Pancreas (tissue), 10 donors: ENCODE data around the gene SUSD3. TPM values are rescaled to one million over a fixed set of nuclear protein-coding genes. Genes with fewer than 3 reads are reported as not detected.

ENCODE experiments used
- ATAC-seq, 4 donors: fragments of 200-7000 bp; cut with Tn5 transposase; one replicate each; pipeline versions ENCODE4 v1.8.0 to v1.9.1; 2020; ENCODE audit warnings: mild to moderate bottlenecking in 4 of 4, moderate library complexity in 4 of 4
- DNase-seq, 6 donors: peaks; one replicate each; pipeline ENCODE4 v3.0.0-alpha.2; 2020
- FAIRE-seq: peaks from 2 replicates; lab custom pipeline; 2012; peaks lifted over from hg19 to GRCh38; lab: Jason Lieb, UNC
- H3K27ac ChIP-seq, 4 donors: fragments of 200-600 bp; sonication (generic); 1 replicate in 3 of 4; 2 replicates in 1 of 4; pipeline versions ENCODE4 v1.5.0 to v1.8.0; 2020
- H3K27me3 ChIP-seq, 4 donors: fragments of 200-600 bp; one replicate each; pipeline ENCODE4 v1.8.0; 2021
- H3K36me3 ChIP-seq, 3 donors: fragments of 200-600 bp; sonication (generic) in 1 of 3; one replicate each; pipeline versions ENCODE4 v1.5.0 to v1.8.0; 2020 to 2021
- H3K4me1 ChIP-seq, 3 donors: fragments of 200-600 bp; one replicate each; pipeline ENCODE4 v1.8.0; 2021
- H3K4me3 ChIP-seq, 4 donors: fragments of 200-600 bp; sonication (generic) in 2 of 4; one replicate each; pipeline versions ENCODE4 v1.5.0 to v1.8.0; 2020 to 2021
- H3K9me3 ChIP-seq, 4 donors: fragments of 200-600 bp; one replicate each; pipeline ENCODE4 v1.8.0; 2021
- WGBS, 2 donors: extraction: QIAGEN DNeasy Blood & Tissue Kit; methylation state at CpG; one replicate each; pipeline ENCODE4 v1.1.7; 2013; 5-methylcytosine and 5-hydroxymethylcytosine counted together
- intact Hi-C, 3 donors: fragments of 100-400 bp; cut with DNase I; formaldehyde crosslinking; loops; one replicate each; pipeline versions ENCODE4 v1.11.1 to v1.14.2; 2022
- polyA plus RNA-seq, 2 donors: library from polyadenylated mRNA; stranded (reverse); fragments of 200-250 nt; gene quantifications; one replicate each; pipeline ENCODE4 v1.2.3, GENCODE V29; 2013
- total RNA-seq, 6 donors: library from RNA; stranded (reverse); fragmentation: NEBNext Ultra II Directional in 4 of 6; extraction: Animal tissue kit (Norgen Biotek cat#: 25700) in 4 of 6; gene quantifications; one replicate each; pipeline versions ENCODE4 v1.2.1 to v1.2.4, GENCODE V29; 2021 to 2023
- TF ChIP-seq, protein P1 (sequence below), 4 donors: fragments of 200-600 bp; sonication (generic) in 3 of 4; IDR thresholded peaks; one replicate each; pipeline versions ENCODE4 v1.5.0 to v1.8.0; 2021; ENCODE audit warnings: antibody characterized with exemption in 4 of 4
- donor health status: healthy with polysubstance abuse.
- donor health status: DM: no; HTN: no; CAD: no; lungs with moderate emphysema.
- donor health status: DM: no; HTN: no; CAD: no.
- donor health status: control.
- donor health status: control.
- donor health status: Bipolar disorder and iron deficiency.
- donor health status: DM: yes; HTN: yes; CAD: no.
- donor health status: DM: no; HTN: no; CAD: no.
- donor health status: DM: no; HTN: no; CAD: no.
- donor health status: DM: yes; HTN: yes; CAD: no.

The SUSD3 gene
- total and polyA plus RNA-seq, 8 donors: 0.16 to 2.8 (median 0.80) TPM

DNA sequence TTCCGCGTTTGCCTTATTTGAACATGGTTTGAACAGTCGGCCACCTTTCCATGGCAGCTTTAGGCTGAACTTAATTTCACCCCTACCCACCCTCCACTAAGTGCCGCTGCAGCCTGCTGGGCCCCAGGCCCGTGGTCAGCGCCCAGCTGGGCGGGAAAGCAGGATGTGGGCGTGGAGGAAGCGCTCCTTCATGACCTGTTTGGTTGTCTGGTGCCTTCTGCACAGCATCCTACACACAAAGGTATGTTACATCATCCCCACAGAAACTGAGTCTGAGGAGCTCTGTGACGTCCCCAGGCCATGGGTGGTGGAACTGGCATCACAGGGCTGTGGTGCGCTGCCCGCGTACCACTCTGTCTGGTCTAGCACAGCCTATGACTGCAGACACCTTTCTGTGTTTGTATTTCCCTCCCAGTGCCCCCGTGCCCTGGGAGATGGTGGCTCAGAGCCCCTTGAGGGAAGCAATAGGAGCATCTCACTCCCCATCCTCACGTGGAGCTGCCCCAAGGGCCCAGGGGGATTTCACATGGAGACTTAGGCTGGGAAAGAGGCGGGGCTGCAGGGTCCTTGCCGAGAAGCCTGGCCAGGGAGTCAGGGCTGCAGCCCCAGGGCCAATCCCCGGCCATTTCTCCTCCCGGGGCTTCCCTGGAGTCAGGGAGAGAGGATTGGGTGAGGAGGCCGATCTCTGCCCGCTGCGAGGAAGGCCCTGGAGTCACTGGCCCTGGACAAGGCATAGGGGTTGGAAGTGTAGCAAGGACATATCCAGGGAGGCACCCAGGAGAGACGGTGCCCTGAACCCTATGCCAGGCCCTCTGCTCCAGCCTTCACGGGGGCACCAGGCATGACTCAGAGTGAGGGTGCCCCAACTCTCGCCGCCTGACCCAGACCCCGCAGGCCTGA lies 37.5 kb upstream of the SUSD3 start:
- ATAC-seq (no peak), DNase-seq (peak in 1 of 6 donors; percentile 48), FAIRE-seq (no peak)
- H3K9me3 ChIP-seq: no peaks in the 10 kb centered on the region
- H3K4me3 ChIP-seq: no peak overlapping the region
- TF ChIP-seq, protein P1, sequence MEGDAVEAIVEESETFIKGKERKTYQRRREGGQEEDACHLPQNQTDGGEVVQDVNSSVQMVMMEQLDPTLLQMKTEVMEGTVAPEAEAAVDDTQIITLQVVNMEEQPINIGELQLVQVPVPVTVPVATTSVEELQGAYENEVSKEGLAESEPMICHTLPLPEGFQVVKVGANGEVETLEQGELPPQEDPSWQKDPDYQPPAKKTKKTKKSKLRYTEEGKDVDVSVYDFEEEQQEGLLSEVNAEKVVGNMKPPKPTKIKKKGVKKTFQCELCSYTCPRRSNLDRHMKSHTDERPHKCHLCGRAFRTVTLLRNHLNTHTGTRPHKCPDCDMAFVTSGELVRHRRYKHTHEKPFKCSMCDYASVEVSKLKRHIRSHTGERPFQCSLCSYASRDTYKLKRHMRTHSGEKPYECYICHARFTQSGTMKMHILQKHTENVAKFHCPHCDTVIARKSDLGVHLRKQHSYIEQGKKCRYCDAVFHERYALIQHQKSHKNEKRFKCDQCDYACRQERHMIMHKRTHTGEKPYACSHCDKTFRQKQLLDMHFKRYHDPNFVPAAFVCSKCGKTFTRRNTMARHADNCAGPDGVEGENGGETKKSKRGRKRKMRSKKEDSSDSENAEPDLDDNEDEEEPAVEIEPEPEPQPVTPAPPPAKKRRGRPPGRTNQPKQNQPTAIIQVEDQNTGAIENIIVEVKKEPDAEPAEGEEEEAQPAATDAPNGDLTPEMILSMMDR (IDR thresholded peaks at IDR 0.05): no peak
- 75% methylated on average over 27 of the region's 27 CpGs for WGBS, 2 donors
- H3K4me1 ChIP-seq: no peaks in the 10 kb centered on the region
- intact Hi-C loops: no loop called here
- H3K27me3 ChIP-seq: no peaks in the 10 kb centered on the region
- H3K27ac ChIP-seq: no peak overlapping the region
- no peaks in the 10 kb centered on the region for H3K36me3 ChIP-seq

DNA sequence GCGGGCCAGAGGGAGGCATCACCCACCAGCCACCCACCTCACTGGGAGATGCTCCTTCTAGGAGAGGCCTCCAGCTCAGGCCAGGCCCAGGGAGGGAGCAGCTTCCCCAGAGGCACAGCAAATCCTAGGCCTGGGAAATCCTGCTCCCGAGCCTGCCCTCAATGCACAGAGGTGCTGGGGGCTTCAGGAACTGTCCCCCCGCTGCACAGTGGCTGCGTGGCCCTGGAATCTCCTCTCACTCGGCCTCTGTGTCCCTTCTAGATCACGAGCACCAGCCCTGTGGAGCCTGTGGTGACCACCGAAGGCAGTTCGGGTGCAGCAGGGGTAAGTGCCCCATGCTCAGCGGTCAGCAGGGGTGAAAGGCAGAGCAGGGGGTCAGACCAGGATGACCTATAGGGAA lies 36.4 kb upstream of the SUSD3 start:
- no peaks in the 10 kb centered on the region for H3K36me3 ChIP-seq
- no peaks in the 10 kb centered on the region for H3K4me1 ChIP-seq
- intact Hi-C loops: no loop called here
- no peak overlapping the region for H3K4me3 ChIP-seq
- no peaks in the 10 kb centered on the region for H3K9me3 ChIP-seq
- no peaks in the 10 kb centered on the region for H3K27me3 ChIP-seq
- DNase-seq (peak in 1 of 6 donors; percentile 44), ATAC-seq (no peak), FAIRE-seq (no peak)
- TF ChIP-seq, protein P1 (IDR thresholded peaks at IDR 0.05): no peak
- no peak overlapping the region for H3K27ac ChIP-seq
- WGBS, 2 donors: 76 to 81% methylated on average over 9 of the region's 9 CpGs

DNA sequence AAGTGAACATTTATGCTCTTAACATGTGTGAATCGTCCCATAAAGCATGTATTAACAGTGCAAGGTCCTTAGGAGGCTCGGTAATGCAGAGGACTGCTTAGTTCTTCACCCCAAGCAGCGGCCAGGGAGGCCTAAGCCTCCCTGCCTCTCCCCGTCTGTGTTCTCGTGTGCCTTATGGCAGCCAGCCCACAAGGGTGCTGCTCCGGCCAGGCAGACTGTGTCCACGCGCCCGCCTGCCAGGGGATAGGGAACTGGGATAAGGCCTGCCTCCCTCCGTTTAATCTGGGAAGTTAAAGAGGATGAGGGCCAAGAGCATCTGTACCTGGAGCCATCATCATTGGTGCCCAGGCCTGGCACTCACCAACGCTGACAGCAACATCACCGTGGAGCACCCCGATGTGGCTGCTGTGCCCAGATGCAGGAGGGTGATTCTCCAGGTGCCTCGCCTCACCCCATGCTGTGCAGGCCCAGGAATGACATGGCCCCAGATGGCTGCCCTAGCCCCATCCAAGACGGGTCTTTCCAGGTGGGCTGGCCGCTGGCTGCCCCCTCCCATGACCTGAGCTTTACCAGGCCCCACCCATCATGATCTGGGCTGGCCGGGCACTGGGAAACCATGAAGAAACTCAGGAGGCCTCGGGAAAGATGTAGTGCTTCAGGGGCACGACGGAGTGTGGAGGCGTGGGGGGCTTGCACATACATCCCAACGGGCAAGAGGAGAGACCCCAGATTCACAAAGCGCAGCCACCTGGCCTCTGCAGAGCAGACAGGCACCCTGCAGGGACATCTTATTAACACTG lies 35.6 kb upstream of the SUSD3 start:
- Histone ChIP-seq H3K4me1 (no peaks in the 10 kb centered on the region), H3K4me3 (no peak overlapping the region), H3K9me3 (no peaks in the 10 kb centered on the region), H3K36me3 (no peaks in the 10 kb centered on the region), H3K27me3 (no peaks in the 10 kb centered on the region), H3K27ac (no peak overlapping the region)
- no peak for ATAC-seq
- TF ChIP-seq, protein P1 (IDR thresholded peaks at IDR 0.05): no peak
- peak in 1 of 6 donors; percentile 42 for DNase-seq
- intact Hi-C loops: no loop called here
- FAIRE-seq: no peak
- 80 to 85% methylated on average over 23 of the region's 23 CpGs for WGBS, 2 donors

DNA sequence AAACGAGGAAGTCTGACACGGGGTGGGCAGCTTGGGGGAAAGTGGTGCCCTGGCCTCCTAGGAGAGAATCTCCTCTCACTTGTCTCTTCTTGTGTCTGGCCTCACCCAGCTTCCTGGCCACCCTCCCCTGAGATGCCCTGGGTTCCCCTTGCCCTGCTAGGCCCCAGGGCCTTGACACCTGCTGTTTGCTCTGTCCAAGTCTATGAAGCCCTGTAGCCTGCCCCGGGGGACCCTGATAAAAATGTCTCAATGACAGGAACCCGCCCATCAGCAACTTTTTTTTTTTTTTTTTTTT lies 35.0 kb upstream of the SUSD3 start:
- intact Hi-C loops: no loop called here
- TF ChIP-seq, protein P1 (IDR thresholded peaks at IDR 0.05): no peak
- no peaks in the 10 kb centered on the region for H3K36me3 ChIP-seq
- ATAC-seq (no peak), DNase-seq (peak in 1 of 6 donors; percentile 36), FAIRE-seq (no peak)
- no peaks in the 10 kb centered on the region for H3K9me3 ChIP-seq
- no peak overlapping the region for H3K27ac ChIP-seq
- no peaks in the 10 kb centered on the region for H3K4me1 ChIP-seq
- no peaks in the 10 kb centered on the region for H3K27me3 ChIP-seq
- H3K4me3 ChIP-seq: no peak overlapping the region
- WGBS, 2 donors: 64 to 89% methylated on average over 3 to 4 of the region's 4 CpGs

DNA sequence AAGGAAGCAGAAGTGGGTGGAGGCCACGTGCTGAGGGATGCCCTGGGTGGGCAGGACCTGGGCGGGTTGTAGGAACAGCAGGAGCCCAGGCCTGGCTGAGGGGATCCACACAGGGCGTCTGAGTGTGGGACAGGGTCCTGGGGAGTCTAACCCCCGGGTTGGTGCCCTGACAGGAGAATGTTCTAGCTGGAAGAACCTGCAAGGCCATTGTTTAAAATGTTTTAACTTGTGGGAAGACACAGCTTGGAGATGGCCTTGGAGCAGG lies 33.9 kb upstream of the SUSD3 start:
- Histone ChIP-seq H3K4me1 (no peaks in the 10 kb centered on the region), H3K4me3 (no peak overlapping the region), H3K27me3 (no peaks in the 10 kb centered on the region), H3K27ac (no peak overlapping the region), H3K36me3 (no peaks in the 10 kb centered on the region), H3K9me3 (no peaks in the 10 kb centered on the region)
- TF ChIP-seq, protein P1 (IDR thresholded peaks at IDR 0.05): no peak
- FAIRE-seq (no peak), DNase-seq (peak in 1 of 6 donors; percentile 45), ATAC-seq (no peak)
- intact Hi-C loops: no loop called here
- 63 to 70% methylated on average over 4 of the region's 4 CpGs for WGBS, 2 donors
